Liver (tissue), 3 donors: ENCODE measurements around the gene ZFX.

Experiments
- ATF3 ChIP-seq: IDR thresholded peaks from 2 replicates; pipeline ENCODE4 v1.6.1; 2016; ENCODE audit warnings: antibody characterized with exemption
- FOXA1 ChIP-seq: IDR thresholded peaks from 2 replicates; pipeline ENCODE4 v1.6.1; 2016; ENCODE audit warnings: antibody characterized with exemption
- GABPA ChIP-seq, 2 donors: IDR thresholded peaks in 1 of 2; conservative IDR thresholded peaks in 1 of 2; 2 replicates each; pipeline ENCODE4 v1.6.1; 2016; ENCODE audit warnings: antibody characterized with exemption in 2 of 2, mild to moderate bottlenecking in 1 of 2, moderate library complexity in 1 of 2
- JUND ChIP-seq, 2 donors: IDR thresholded peaks; 2 replicates each; pipeline ENCODE4 v1.6.1; 2016; ENCODE audit warnings: antibody characterized with exemption in 2 of 2
- RAD21 ChIP-seq, 2 donors: IDR thresholded peaks; 2 replicates each; pipeline ENCODE4 v1.6.1; 2016; ENCODE audit warnings: antibody characterized with exemption in 2 of 2, mild to moderate bottlenecking in 2 of 2
- REST ChIP-seq: IDR thresholded peaks from 2 replicates; pipeline ENCODE4 v1.6.1; 2016; ENCODE audit warnings: antibody characterized with exemption, mild to moderate bottlenecking
- RXRA ChIP-seq, 2 donors: IDR thresholded peaks; 2 replicates each; pipeline ENCODE4 v1.6.1; 2017 to 2018; ENCODE audit warnings: antibody characterized with exemption in 2 of 2, mild to moderate bottlenecking in 1 of 2
- SP1 ChIP-seq: IDR thresholded peaks from 2 replicates; pipeline ENCODE4 v1.6.1; 2018; ENCODE audit warnings: antibody characterized with exemption, mild to moderate bottlenecking
- TAF1 ChIP-seq: conservative IDR thresholded peaks from 2 replicates; pipeline ENCODE4 v1.6.1; 2016; ENCODE audit warnings: antibody characterized with exemption, mild to moderate bottlenecking
- YY1 ChIP-seq: IDR thresholded peaks from 2 replicates; pipeline ENCODE4 v1.6.1; 2016; ENCODE audit warnings: antibody characterized with exemption, mild to moderate bottlenecking
- TF ChIP-seq, protein P1 (sequence below): fragments of 150-350 bp; IDR thresholded peaks from 2 replicates; pipeline ENCODE4 v1.5.1; 2017; ENCODE audit warnings: improper control_type of control experiment, low read depth, low read length; ENCODE audit not compliant: missing input control
- TF ChIP-seq, protein P2 (sequence below): IDR thresholded peaks from 2 replicates; pipeline ENCODE4 v1.6.1; 2016; ENCODE audit warnings: antibody characterized with exemption
- TF ChIP-seq, protein P3 (sequence below): IDR thresholded peaks from 2 replicates; pipeline ENCODE4 v1.6.1; 2016; ENCODE audit warnings: antibody characterized with exemption
- donor health status: healthy.
- donor health status: healthy.

DNA sequence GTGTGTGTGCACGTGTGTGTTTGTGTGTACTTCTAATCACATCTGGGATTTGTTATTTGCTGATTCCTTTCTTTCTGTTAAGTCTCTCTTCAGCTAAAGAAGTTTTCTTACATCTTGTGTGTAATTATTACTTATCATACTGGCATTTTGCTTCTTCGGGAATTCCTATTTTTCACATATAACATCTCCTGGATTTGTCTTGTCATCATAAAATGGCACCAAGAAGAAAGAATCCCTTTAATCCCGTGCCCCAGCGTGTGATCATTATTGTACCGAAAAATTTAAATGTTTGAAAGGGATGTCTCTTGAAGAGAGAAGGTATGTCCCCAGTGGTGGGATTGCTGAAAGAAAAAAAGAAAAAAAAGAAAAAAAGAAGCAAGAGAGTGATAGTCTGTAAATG, 72.3 kb downstream of the ZFX start:
- TF ChIP-seq, protein P1, sequence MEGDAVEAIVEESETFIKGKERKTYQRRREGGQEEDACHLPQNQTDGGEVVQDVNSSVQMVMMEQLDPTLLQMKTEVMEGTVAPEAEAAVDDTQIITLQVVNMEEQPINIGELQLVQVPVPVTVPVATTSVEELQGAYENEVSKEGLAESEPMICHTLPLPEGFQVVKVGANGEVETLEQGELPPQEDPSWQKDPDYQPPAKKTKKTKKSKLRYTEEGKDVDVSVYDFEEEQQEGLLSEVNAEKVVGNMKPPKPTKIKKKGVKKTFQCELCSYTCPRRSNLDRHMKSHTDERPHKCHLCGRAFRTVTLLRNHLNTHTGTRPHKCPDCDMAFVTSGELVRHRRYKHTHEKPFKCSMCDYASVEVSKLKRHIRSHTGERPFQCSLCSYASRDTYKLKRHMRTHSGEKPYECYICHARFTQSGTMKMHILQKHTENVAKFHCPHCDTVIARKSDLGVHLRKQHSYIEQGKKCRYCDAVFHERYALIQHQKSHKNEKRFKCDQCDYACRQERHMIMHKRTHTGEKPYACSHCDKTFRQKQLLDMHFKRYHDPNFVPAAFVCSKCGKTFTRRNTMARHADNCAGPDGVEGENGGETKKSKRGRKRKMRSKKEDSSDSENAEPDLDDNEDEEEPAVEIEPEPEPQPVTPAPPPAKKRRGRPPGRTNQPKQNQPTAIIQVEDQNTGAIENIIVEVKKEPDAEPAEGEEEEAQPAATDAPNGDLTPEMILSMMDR, result no peak
- TF ChIP-seq FOXA1, result no peak
- no peak for TF ChIP-seq RAD21 (IDR thresholded peaks at IDR 0.05)
- TF ChIP-seq TAF1, result no peak
- TF ChIP-seq, protein P2, sequence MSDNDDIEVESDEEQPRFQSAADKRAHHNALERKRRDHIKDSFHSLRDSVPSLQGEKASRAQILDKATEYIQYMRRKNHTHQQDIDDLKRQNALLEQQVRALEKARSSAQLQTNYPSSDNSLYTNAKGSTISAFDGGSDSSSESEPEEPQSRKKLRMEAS, result no peak
- TF ChIP-seq ATF3, result no peak
- no peak for TF ChIP-seq RXRA (IDR thresholded peaks at IDR 0.05)
- no peak for TF ChIP-seq GABPA (IDR thresholded peaks at IDR 0.05 in 1 of 2, conservative IDR thresholded peaks at IDR 0.05 in 1 of 2)
- TF ChIP-seq REST, result no peak
- no peak for TF ChIP-seq YY1
- TF ChIP-seq, protein P3, sequence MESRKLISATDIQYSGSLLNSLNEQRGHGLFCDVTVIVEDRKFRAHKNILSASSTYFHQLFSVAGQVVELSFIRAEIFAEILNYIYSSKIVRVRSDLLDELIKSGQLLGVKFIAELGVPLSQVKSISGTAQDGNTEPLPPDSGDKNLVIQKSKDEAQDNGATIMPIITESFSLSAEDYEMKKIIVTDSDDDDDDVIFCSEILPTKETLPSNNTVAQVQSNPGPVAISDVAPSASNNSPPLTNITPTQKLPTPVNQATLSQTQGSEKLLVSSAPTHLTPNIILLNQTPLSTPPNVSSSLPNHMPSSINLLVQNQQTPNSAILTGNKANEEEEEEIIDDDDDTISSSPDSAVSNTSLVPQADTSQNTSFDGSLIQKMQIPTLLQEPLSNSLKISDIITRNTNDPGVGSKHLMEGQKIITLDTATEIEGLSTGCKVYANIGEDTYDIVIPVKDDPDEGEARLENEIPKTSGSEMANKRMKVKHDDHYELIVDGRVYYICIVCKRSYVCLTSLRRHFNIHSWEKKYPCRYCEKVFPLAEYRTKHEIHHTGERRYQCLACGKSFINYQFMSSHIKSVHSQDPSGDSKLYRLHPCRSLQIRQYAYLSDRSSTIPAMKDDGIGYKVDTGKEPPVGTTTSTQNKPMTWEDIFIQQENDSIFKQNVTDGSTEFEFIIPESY, result no peak
- no peak for TF ChIP-seq JUND (IDR thresholded peaks at IDR 0.05)
- no peak for TF ChIP-seq SP1
